ENCODE results near the gene MAGI2.
"Not testable (repeated sequence)": the region's sequence is repeated elsewhere in the genome, so short reads cannot be mapped to it uniquely, and the experiment has no call there.

The MAGI2 gene

DNA sequence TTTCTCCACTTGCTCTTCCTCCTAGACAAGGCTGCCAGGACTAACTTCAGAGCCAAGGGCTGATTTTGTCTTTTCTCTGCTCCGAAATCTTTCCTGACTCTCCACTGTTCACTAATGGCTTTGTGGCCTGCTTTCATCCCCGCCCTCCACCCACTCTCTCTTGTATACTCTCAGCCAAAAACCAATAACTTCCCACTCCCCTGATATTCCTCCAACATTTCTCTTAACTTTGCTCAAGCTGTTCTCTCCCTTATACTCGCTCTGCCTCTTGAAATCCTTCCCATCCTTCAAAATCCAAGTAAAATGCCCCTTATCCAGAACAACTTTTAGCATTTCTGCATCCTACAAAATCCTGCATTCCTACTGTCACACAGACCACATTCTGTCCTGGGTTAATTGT lies 1440.1 kb downstream of the MAGI2 start:
- H3K4me1 ChIP-seq (ENCODE audit: control insufficient read depth, insufficient read depth, low read length, poor library complexity, severe bottlenecking): no peaks in the 10 kb centered on the region
- H3K9me3 ChIP-seq (ENCODE audit: control insufficient read depth, low read length): no peaks in the 10 kb centered on the region
- H3K36me3 ChIP-seq (ENCODE audit: control insufficient read depth, insufficient read depth, low read length): no peaks in the 10 kb centered on the region
- H3K27me3 ChIP-seq (replicated peaks; ENCODE audit: control insufficient read depth, insufficient read depth, low read length, poor library complexity, severe bottlenecking): no peaks in the 10 kb centered on the region
- no peak for DNase-seq
- no peak overlapping the region for H3K4me3 ChIP-seq (ENCODE audit: insufficient read depth, low read depth, low read length, poor library complexity, severe bottlenecking)
- no peak overlapping the region for H3K27ac ChIP-seq (ENCODE audit: insufficient read depth, low read length, poor library complexity, severe bottlenecking)

GRCh38 chr7:78011642-78012041 lies 1441.8 kb downstream of the MAGI2 start:
- no peak for DNase-seq
- H3K36me3 ChIP-seq (ENCODE audit: control insufficient read depth, insufficient read depth, low read length): no peaks in the 10 kb centered on the region
- H3K27ac ChIP-seq (ENCODE audit: insufficient read depth, low read length, poor library complexity, severe bottlenecking): no peak overlapping the region
- H3K4me3 ChIP-seq (ENCODE audit: insufficient read depth, low read depth, low read length, poor library complexity, severe bottlenecking): no peak overlapping the region
- no peaks in the 10 kb centered on the region for H3K9me3 ChIP-seq (ENCODE audit: control insufficient read depth, low read length)
- H3K27me3 ChIP-seq (replicated peaks; ENCODE audit: control insufficient read depth, insufficient read depth, low read length, poor library complexity, severe bottlenecking): no peaks in the 10 kb centered on the region
- no peaks in the 10 kb centered on the region for H3K4me1 ChIP-seq (ENCODE audit: control insufficient read depth, insufficient read depth, low read length, poor library complexity, severe bottlenecking)

DNA sequence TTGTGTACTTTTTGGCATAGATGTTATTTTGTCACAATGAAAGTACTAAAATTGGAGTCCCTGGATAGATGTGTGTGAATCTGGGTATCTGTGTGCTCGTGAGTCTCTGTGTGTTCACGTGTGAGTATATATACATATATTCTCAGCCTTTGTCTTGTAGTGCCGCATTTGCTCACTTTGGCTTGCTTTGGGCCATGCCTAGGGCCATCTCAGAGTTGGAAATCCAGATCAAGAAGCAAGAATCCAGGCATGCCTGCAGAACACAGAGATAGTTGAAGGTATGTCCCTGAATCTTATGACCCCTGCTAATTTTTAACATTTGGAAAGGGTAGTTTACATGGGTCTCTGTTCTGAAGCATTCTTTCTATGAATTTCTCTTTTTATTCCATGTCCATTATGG lies 1446.2 kb downstream of the MAGI2 start:
- no peaks in the 10 kb centered on the region for H3K36me3 ChIP-seq (ENCODE audit: control insufficient read depth, insufficient read depth, low read length)
- no peak for DNase-seq
- H3K4me1 ChIP-seq (ENCODE audit: control insufficient read depth, insufficient read depth, low read length, poor library complexity, severe bottlenecking): no peaks in the 10 kb centered on the region
- no peaks in the 10 kb centered on the region for H3K9me3 ChIP-seq (ENCODE audit: control insufficient read depth, low read length)
- H3K4me3 ChIP-seq (ENCODE audit: insufficient read depth, low read depth, low read length, poor library complexity, severe bottlenecking): no peak overlapping the region
- no peaks in the 10 kb centered on the region for H3K27me3 ChIP-seq (replicated peaks; ENCODE audit: control insufficient read depth, insufficient read depth, low read length, poor library complexity, severe bottlenecking)
- H3K27ac ChIP-seq (ENCODE audit: insufficient read depth, low read length, poor library complexity, severe bottlenecking): no peak overlapping the region

- Histone ChIP-seq H3K36me3 (ENCODE audit: control insufficient read depth, insufficient read depth, low read length) (no peaks in the 10 kb centered on the region), H3K4me3 (ENCODE audit: insufficient read depth, low read depth, low read length, poor library complexity, severe bottlenecking) (no peak overlapping the region), H3K4me1 (ENCODE audit: control insufficient read depth, insufficient read depth, low read length, poor library complexity, severe bottlenecking) (no peaks in the 10 kb centered on the region), H3K27ac (ENCODE audit: insufficient read depth, low read length, poor library complexity, severe bottlenecking) (no peak overlapping the region), H3K9me3 (ENCODE audit: control insufficient read depth, low read length) (no peaks in the 10 kb centered on the region), H3K27me3 (replicated peaks; ENCODE audit: control insufficient read depth, insufficient read depth, low read length, poor library complexity, severe bottlenecking) (no peaks in the 10 kb centered on the region)
- no peak for DNase-seq
These were observed 1447.3 kb downstream of the MAGI2 start for GRCh38 chr7:78006063-78006755.

GRCh38 chr7:78002715-78003114 lies 1450.8 kb downstream of the MAGI2 start:
- no peaks in the 10 kb centered on the region for H3K9me3 ChIP-seq (ENCODE audit: control insufficient read depth, low read length)
- no peaks in the 10 kb centered on the region for H3K36me3 ChIP-seq (ENCODE audit: control insufficient read depth, insufficient read depth, low read length)
- no peak overlapping the region for H3K27ac ChIP-seq (ENCODE audit: insufficient read depth, low read length, poor library complexity, severe bottlenecking)
- H3K27me3 ChIP-seq (replicated peaks; ENCODE audit: control insufficient read depth, insufficient read depth, low read length, poor library complexity, severe bottlenecking): no peaks in the 10 kb centered on the region
- no peak for DNase-seq
- no peaks in the 10 kb centered on the region for H3K4me1 ChIP-seq (ENCODE audit: control insufficient read depth, insufficient read depth, low read length, poor library complexity, severe bottlenecking)
- H3K4me3 ChIP-seq (ENCODE audit: insufficient read depth, low read depth, low read length, poor library complexity, severe bottlenecking): no peak overlapping the region

GRCh38 chr7:78002021-78002420 lies 1451.4 kb downstream of the MAGI2 start:
- no peaks in the 10 kb centered on the region for H3K9me3 ChIP-seq (ENCODE audit: control insufficient read depth, low read length)
- H3K27ac ChIP-seq (ENCODE audit: insufficient read depth, low read length, poor library complexity, severe bottlenecking): no peak overlapping the region
- DNase-seq: no peak
- no peak overlapping the region for H3K4me3 ChIP-seq (ENCODE audit: insufficient read depth, low read depth, low read length, poor library complexity, severe bottlenecking)
- no peaks in the 10 kb centered on the region for H3K36me3 ChIP-seq (ENCODE audit: control insufficient read depth, insufficient read depth, low read length)
- no peaks in the 10 kb centered on the region for H3K27me3 ChIP-seq (replicated peaks; ENCODE audit: control insufficient read depth, insufficient read depth, low read length, poor library complexity, severe bottlenecking)
- no peaks in the 10 kb centered on the region for H3K4me1 ChIP-seq (ENCODE audit: control insufficient read depth, insufficient read depth, low read length, poor library complexity, severe bottlenecking)

- not testable (repeated sequence) for H3K27ac ChIP-seq (ENCODE audit: insufficient read depth, low read length, poor library complexity, severe bottlenecking); DNase-seq; H3K9me3 ChIP-seq (ENCODE audit: control insufficient read depth, low read length); H3K4me1 ChIP-seq (ENCODE audit: control insufficient read depth, insufficient read depth, low read length, poor library complexity, severe bottlenecking); H3K36me3 ChIP-seq (ENCODE audit: control insufficient read depth, insufficient read depth, low read length); H3K27me3 ChIP-seq (replicated peaks; ENCODE audit: control insufficient read depth, insufficient read depth, low read length, poor library complexity, severe bottlenecking); H3K4me3 ChIP-seq (ENCODE audit: insufficient read depth, low read depth, low read length, poor library complexity, severe bottlenecking)
These were observed 1454.3 kb downstream of the MAGI2 start for GRCh38 chr7:77999168-77999567.

GRCh38 chr7:77995717-77996116 lies 1457.8 kb downstream of the MAGI2 start:
- Histone ChIP-seq H3K4me3 (ENCODE audit: insufficient read depth, low read depth, low read length, poor library complexity, severe bottlenecking) (no peak overlapping the region), H3K4me1 (ENCODE audit: control insufficient read depth, insufficient read depth, low read length, poor library complexity, severe bottlenecking) (no peaks in the 10 kb centered on the region), H3K27ac (ENCODE audit: insufficient read depth, low read length, poor library complexity, severe bottlenecking) (no peak overlapping the region), H3K9me3 (ENCODE audit: control insufficient read depth, low read length) (no peaks in the 10 kb centered on the region), H3K36me3 (ENCODE audit: control insufficient read depth, insufficient read depth, low read length) (no peaks in the 10 kb centered on the region), H3K27me3 (replicated peaks; ENCODE audit: control insufficient read depth, insufficient read depth, low read length, poor library complexity, severe bottlenecking) (no peaks in the 10 kb centered on the region)
- DNase-seq: no peak

GRCh38 chr7:77993838-77994237 lies 1459.6 kb downstream of the MAGI2 start:
- H3K27me3 ChIP-seq (replicated peaks; ENCODE audit: control insufficient read depth, insufficient read depth, low read length, poor library complexity, severe bottlenecking): no peaks in the 10 kb centered on the region
- no peaks in the 10 kb centered on the region for H3K9me3 ChIP-seq (ENCODE audit: control insufficient read depth, low read length)
- H3K4me1 ChIP-seq (ENCODE audit: control insufficient read depth, insufficient read depth, low read length, poor library complexity, severe bottlenecking): no peaks in the 10 kb centered on the region
- no peak for DNase-seq
- no peaks in the 10 kb centered on the region for H3K36me3 ChIP-seq (ENCODE audit: control insufficient read depth, insufficient read depth, low read length)
- H3K4me3 ChIP-seq (ENCODE audit: insufficient read depth, low read depth, low read length, poor library complexity, severe bottlenecking): no peak overlapping the region
- no peak overlapping the region for H3K27ac ChIP-seq (ENCODE audit: insufficient read depth, low read length, poor library complexity, severe bottlenecking)

DNA sequence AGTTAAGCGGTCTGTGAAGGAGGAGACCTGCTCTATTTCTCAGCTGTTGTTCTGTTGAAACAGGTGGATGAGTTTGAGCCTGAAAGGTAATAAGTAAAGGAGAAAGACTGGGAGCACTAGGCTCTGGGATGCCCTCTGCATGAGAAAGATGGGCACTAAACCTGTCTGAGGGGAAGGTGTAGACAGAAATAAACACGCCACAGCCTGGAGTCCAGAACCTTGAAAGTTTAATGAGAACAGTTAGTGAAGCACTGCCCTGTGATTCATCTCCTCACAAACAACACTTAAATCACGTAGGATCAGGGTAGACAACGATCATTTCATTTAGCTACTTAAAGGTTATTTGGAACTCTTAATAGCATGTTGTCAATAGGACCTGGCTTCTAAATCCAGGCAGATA lies 1461.8 kb downstream of the MAGI2 start:
- no peaks in the 10 kb centered on the region for H3K4me1 ChIP-seq (ENCODE audit: control insufficient read depth, insufficient read depth, low read length, poor library complexity, severe bottlenecking)
- no peaks in the 10 kb centered on the region for H3K36me3 ChIP-seq (ENCODE audit: control insufficient read depth, insufficient read depth, low read length)
- no peaks in the 10 kb centered on the region for H3K27me3 ChIP-seq (replicated peaks; ENCODE audit: control insufficient read depth, insufficient read depth, low read length, poor library complexity, severe bottlenecking)
- H3K27ac ChIP-seq (ENCODE audit: insufficient read depth, low read length, poor library complexity, severe bottlenecking): no peak overlapping the region
- no peak for DNase-seq
- H3K4me3 ChIP-seq (ENCODE audit: insufficient read depth, low read depth, low read length, poor library complexity, severe bottlenecking): no peak overlapping the region
- no peaks in the 10 kb centered on the region for H3K9me3 ChIP-seq (ENCODE audit: control insufficient read depth, low read length)
